HepG2 (cell line): ENCODE results near the gene PFKFB2. TPM values are rescaled to one million over a fixed set of nuclear protein-coding genes. Genes with fewer than 3 reads are reported as not detected.
"Not testable (repeated sequence)": the region's sequence is repeated elsewhere in the genome, so short reads cannot be mapped to it uniquely, and the experiment has no call there.

ENCODE experiments used
- ATAC-seq: fragments of 200-7000 bp; cut with Tn5 transposase; 3 replicates; pipeline ENCODE4 v1.9.1; 2020; ENCODE audit warnings: mild to moderate bottlenecking, moderate library complexity
- BruUV-seq: library from RNA; stranded (reverse); fragments of 400-500 nt; replicated peaks from 2 replicates; lab custom pipeline; 2021; lab: Mats Ljungman, UMichigan
- CTCF ChIA-PET: fragments of 300-600 bp; formaldehyde crosslinking; extraction: SDS; loops from one replicate; lab custom pipeline; 2021; ENCODE audit warnings: low total read pairs, inconsistent platforms, low intra/inter-chr PET ratio; lab: Yijun Ruan, JAX
- POLR2A ChIA-PET: fragments of 350-600 bp; sonication (Branson Sonifier 250); formaldehyde crosslinking; loops from one replicate; lab custom pipeline; 2020; ENCODE audit warnings: antibody characterized with exemption, inconsistent platforms; lab: Yijun Ruan, JAX
- DNase-seq: peaks from one replicate; pipeline ENCODE4 v3.0.0-alpha.2; 2015; ENCODE audit warnings: low spot score
- FAIRE-seq: peaks from 3 replicates; lab custom pipeline; 2011; peaks lifted over from hg19 to GRCh38; lab: Jason Lieb, UNC
- H2AFZ ChIP-seq: one replicate; pipeline ENCODE4 v1.6.1; 2011; ENCODE audit warnings: low read length, inconsistent platforms
- H3K27ac ChIP-seq: fragments of 300-600 bp; 3 replicates; pipeline ENCODE4 v1.8.0; 2011; ENCODE audit warnings: mixed run types, mild to moderate bottlenecking, mixed read lengths, low read length, inconsistent platforms; ENCODE audit not compliant: insufficient read depth; ENCODE audit errors: extremely low read length
- H3K27me3 ChIP-seq, 2 experiments: fragments of 200-600 bp in 1 of 2; 2 replicates in 1 of 2; 3 replicates in 1 of 2; pipeline versions ENCODE4 v1.6.0 to v1.8.0; 2011; ENCODE audit warnings: low read length in 2 of 2, mild to moderate bottlenecking in 2 of 2, moderate library complexity in 2 of 2, inconsistent platforms in 1 of 2; ENCODE audit not compliant: insufficient read depth in 2 of 2, control insufficient read depth in 1 of 2
- H3K36me3 ChIP-seq, 2 experiments: fragments of 200-600 bp in 1 of 2; replicated peaks in 1 of 2; 2 replicates in 1 of 2; 3 replicates in 1 of 2; pipeline versions ENCODE4 v1.5.1 to v1.8.0; 2011; ENCODE audit warnings: low read length in 2 of 2, inconsistent platforms in 1 of 2; ENCODE audit not compliant: insufficient read depth in 2 of 2, control insufficient read depth in 1 of 2
- H3K4me1 ChIP-seq: 2 replicates; pipeline ENCODE4 v1.5.1; 2012; ENCODE audit warnings: low read length, inconsistent platforms; ENCODE audit not compliant: insufficient read depth
- H3K4me2 ChIP-seq: 2 replicates; pipeline ENCODE4 v1.6.0; 2011; ENCODE audit warnings: low read depth, low read length, inconsistent platforms
- H3K4me3 ChIP-seq, 3 experiments: fragments of 200-600 bp in 1 of 3; sonication (generic), shearing (Covaris generic) in 1 of 3; replicated peaks in 1 of 3; 2 replicates each; pipeline ENCODE4 v1.5.1; 2011 to 2016; ENCODE audit warnings: low read length in 3 of 3, inconsistent platforms in 2 of 3, low read depth in 2 of 3, mild to moderate bottlenecking in 2 of 3, control low read depth in 1 of 3, mixed read lengths in 1 of 3; ENCODE audit not compliant: insufficient read depth in 1 of 3
- H3K79me2 ChIP-seq: one replicate; pipeline ENCODE4 v1.6.1; 2011; ENCODE audit warnings: low read length, inconsistent platforms; ENCODE audit not compliant: insufficient read depth
- H3K9ac ChIP-seq: 2 replicates; pipeline ENCODE4 v1.6.0; 2011; ENCODE audit warnings: mild to moderate bottlenecking, low read depth, low read length, inconsistent platforms; ENCODE audit not compliant: insufficient read depth
- H3K9me3 ChIP-seq: 2 replicates; pipeline ENCODE4 v1.5.1; 2012; ENCODE audit warnings: mild to moderate bottlenecking, low read length
- H4K20me1 ChIP-seq: 2 replicates; pipeline ENCODE4 v1.6.0; 2011; ENCODE audit warnings: inconsistent platforms, mild to moderate bottlenecking, low read length, moderate library complexity; ENCODE audit not compliant: insufficient read depth
- ATF7 ChIP-seq, 2 experiments: fragments of 450-650 bp in 1 of 2; sonication (generic) in 1 of 2; formaldehyde crosslinking in 1 of 2; IDR thresholded peaks; 2 replicates each; pipeline versions ENCODE4 v1.4.0 to v1.6.1; 2016 to 2020; ENCODE audit warnings: antibody characterized with exemption in 1 of 2, mild to moderate bottlenecking in 1 of 2, missing genetic modification reagents in 1 of 2
- CEBPB ChIP-seq: IDR thresholded peaks from 2 replicates; pipeline ENCODE4 v1.6.1; 2011; ENCODE audit warnings: low read depth, low read length, improper control_type of control experiment, borderline replicate concordance
- MAFK ChIP-seq, 2 experiments: IDR thresholded peaks in 1 of 2; conservative IDR thresholded peaks in 1 of 2; 2 replicates each; pipeline ENCODE4 v1.6.1; 2011; ENCODE audit warnings: improper control_type of control experiment in 2 of 2, low read length in 2 of 2
- XBP1 ChIP-seq: sonication (generic); formaldehyde crosslinking; IDR thresholded peaks from 2 replicates; pipeline ENCODE4 v1.5.0; 2020; ENCODE audit warnings: missing genetic modification reagents
- ZNF431 ChIP-seq: sonication (generic); formaldehyde crosslinking; IDR thresholded peaks from 2 replicates; pipeline ENCODE4 v1.9.0; 2022; ENCODE audit warnings: missing genetic modification reagents, low read depth, mild to moderate bottlenecking, borderline replicate concordance
- ZXDC ChIP-seq: sonication (generic); formaldehyde crosslinking; IDR thresholded peaks from 2 replicates; pipeline ENCODE4 v1.5.0; 2020; ENCODE audit warnings: mild to moderate bottlenecking, missing genetic modification reagents
- WGBS: methylation state at CpG from one replicate; pipeline ENCODE4 v1.1.6; 2017; ENCODE audit warnings: low lambda C conversion rate; 5-methylcytosine and 5-hydroxymethylcytosine counted together
- in situ Hi-C: cut with HindIII; loops from 2 replicates; pipeline ENCODE4 v1.10.0; 2017; ENCODE audit warnings: low pct_unique_long_range_greater_than_20kb; ENCODE audit not compliant: extremely low pct_ligation_motif_present
- intact Hi-C: fragments of 100-400 bp; cut with micrococcal nuclease; formaldehyde crosslinking; loops from one replicate; pipeline ENCODE4 v1.10.0; 2022; ENCODE audit not compliant: unreplicated experiment
- polyA plus RNA-seq, 8 experiments: library from polyadenylated mRNA; depleted of rRNA in 3 of 8; stranded (reverse) in 7 of 8; unstranded in 1 of 8; fragments of >200 nt; fragmentation: Illumina TruSeq in 4 of 8; extraction: Trizol in 4 of 8; gene quantifications; 2 replicates each; pipeline versions ENCODE4 v1.2.1 to v1.2.3, GENCODE V29; 2011 to 2016; ENCODE audit warnings: low read depth in 4 of 8, missing spikeins in 1 of 8, mixed read lengths in 1 of 8; ENCODE audit not compliant: insufficient read depth in 1 of 8
- total RNA-seq, 5 experiments: library from RNA; depleted of rRNA; stranded (reverse); fragments of >200 nt; fragmentation: Illumina TruSeq; extraction: Trizol; gene quantifications; 2 replicates each; pipeline ENCODE4 v1.2.3, GENCODE V29; 2016; ENCODE audit warnings: low read depth in 1 of 5

PFKFB2 gene
- total and polyA plus RNA-seq, 2 of the 13 experiments (the other 11 are each of a cell fraction or from before 2014, with no cell fraction given): 4.6 to 10.6 TPM

DNA sequence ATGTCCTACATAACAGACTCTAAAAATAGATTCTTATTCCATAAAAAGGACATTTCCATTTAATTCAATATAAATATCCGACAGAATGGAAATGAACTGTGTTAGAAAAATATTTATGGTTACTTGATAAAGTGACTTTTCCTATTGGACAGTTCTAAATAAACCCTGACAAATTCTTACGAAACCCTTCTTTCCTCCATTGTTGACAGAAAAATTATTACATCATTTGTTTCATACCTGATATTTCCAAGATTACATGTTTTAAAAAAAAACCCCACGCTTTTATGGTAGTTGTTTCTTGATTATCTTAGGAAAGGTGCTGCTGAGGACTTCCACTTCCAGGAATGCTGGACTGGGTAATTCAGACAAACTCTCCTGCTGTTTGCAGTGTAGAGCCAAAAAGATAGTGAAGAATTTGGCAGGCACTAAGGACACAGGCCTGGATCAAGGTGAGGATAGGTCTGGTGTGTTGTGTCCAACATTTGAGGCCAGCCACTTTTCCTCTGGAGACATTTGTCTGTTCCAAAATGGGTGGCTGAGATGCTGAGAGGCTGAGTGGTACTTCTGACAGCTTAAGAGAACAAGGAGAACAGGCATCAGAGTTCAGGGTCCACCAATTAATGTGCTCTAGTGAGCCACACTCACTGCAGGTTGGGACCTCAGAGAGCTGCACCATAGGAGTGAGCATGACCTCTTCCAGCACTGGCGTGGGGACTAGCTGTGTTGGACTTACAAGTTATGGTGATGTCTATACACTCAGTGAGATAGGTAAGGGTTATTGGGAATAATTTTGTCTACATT, 13.5 kb upstream of the PFKFB2 start:
- no peak overlapping the region for H2AFZ ChIP-seq
- ChIA-PET CTCF (no interaction called here), POLR2A (interaction anchor here (0.8 to 1.9 kb wide), 2 partner anchors 13 to 14 kb away, joined by 4 to 7 read pairs; partner anchors contain the start of gene PFKFB2)
- peak; percentile 90 for ATAC-seq
- no peaks in the 10 kb centered on the region for H3K36me3 ChIP-seq
- no peak overlapping the region for H3K4me2 ChIP-seq
- no peaks in the 10 kb centered on the region for H4K20me1 ChIP-seq
- no peak overlapping the region for H3K27ac ChIP-seq
- no peak overlapping the region for H3K9ac ChIP-seq
- in situ Hi-C loops (no loop called here), intact Hi-C loops (no loop called here)
- no peaks in the 10 kb centered on the region for H3K9me3 ChIP-seq
- H3K27me3 ChIP-seq: no peaks in the 10 kb centered on the region; a peak in 1 of 5 replicates
- H3K4me1 ChIP-seq: peaks cover 39% of the 10 kb centered on the region
- no peak for FAIRE-seq
- DNase-seq: no peak
- TF ChIP-seq ZNF431 (CRISPR knock-in tag): no peak
- peak; percentile 17; the same call in 1 of the 2 replicates for TF ChIP-seq ATF7 (IDR thresholded peaks at IDR 0.05)
- TF ChIP-seq ATF7 (CRISPR knock-in tag; IDR thresholded peaks at IDR 0.05): no peak
- TF ChIP-seq CEBPB: 0 out of 2 replicates have a peak, but pooled peaks have one; percentile 12
- no peak for TF ChIP-seq XBP1
- TF ChIP-seq, all 625 proteins: peak for 2
- BruUV-seq: no TSS peak
- Histone ChIP-seq H3K4me3 (no peak overlapping the region), H3K79me2 (no peaks in the 10 kb centered on the region)
- 42% methylated on average over 4 of the region's 4 CpGs for WGBS

GRCh38 chr1:207040181-207040533, 12.9 kb upstream of the PFKFB2 start:
- ATAC-seq (no peak), DNase-seq (no peak), FAIRE-seq (no peak)
- no TSS peak for BruUV-seq
- Histone ChIP-seq H2AFZ (no peak overlapping the region), H3K9ac (no peak overlapping the region), H3K4me1 (peaks cover 44% of the 10 kb centered on the region), H3K4me3 (no peak overlapping the region), H3K27ac (no peak overlapping the region), H3K27me3 (no peaks in the 10 kb centered on the region; a peak in 1 of 5 replicates), H4K20me1 (no peaks in the 10 kb centered on the region), H3K79me2 (peaks cover 3% of the 10 kb centered on the region), H3K9me3 (no peaks in the 10 kb centered on the region)
- CTCF ChIA-PET: no interaction called here
- in situ Hi-C loops: no loop called here
- intact Hi-C loops: no loop called here
- TF ChIP-seq MAFK (conservative IDR thresholded peaks at IDR 0.05 in 1 of 2, IDR thresholded peaks at IDR 0.05 in 1 of 2; ENCODE audit: low read length in 2 of 2) (peak in 1 of 2 experiments; percentile 16; a peak in 1 of 4 replicates), ZXDC (CRISPR knock-in tag) (no peak)
- TF ChIP-seq, all 625 proteins: peak for 1
- Histone ChIP-seq H3K4me2 (0 out of 2 replicates have a peak overlapping the region, but pooled peaks have one; percentile 5), H3K36me3 (no peaks in the 10 kb centered on the region)
- POLR2A ChIA-PET: interaction anchor here (0.8 to 1.9 kb wide), 2 partner anchors 13 to 14 kb away, joined by 4 to 7 read pairs; partner anchors contain the start of gene PFKFB2
- 23% methylated on average over 3 of the region's 3 CpGs for WGBS

DNA sequence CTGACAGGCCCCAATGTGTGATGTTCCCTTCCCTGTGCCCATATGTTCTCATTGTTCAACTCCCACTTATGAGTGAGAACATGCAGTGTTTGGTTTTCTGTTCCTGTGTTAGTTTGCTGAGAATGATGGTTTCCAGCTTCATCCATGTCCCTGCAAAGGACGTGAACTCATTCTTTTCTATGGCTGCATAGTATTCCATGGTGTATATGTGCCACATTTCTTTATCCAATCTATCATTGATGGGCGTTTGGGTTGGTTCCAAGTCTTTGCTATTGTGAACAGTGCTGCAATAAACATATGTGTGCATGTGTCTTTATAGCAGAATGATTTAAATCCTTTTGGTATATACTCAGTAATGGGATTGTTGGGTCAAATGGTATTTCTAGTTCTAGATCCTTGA, 11.7 kb upstream of the PFKFB2 start:
- FAIRE-seq, H3K4me2 ChIP-seq, H4K20me1 ChIP-seq, CTCF ChIA-PET, H3K9me3 ChIP-seq, H3K27me3 ChIP-seq, H2AFZ ChIP-seq, intact Hi-C loops, in situ Hi-C loops, DNase-seq, H3K9ac ChIP-seq, H3K27ac ChIP-seq, H3K36me3 ChIP-seq, ATAC-seq, BruUV-seq, H3K4me3 ChIP-seq: not testable (repeated sequence)
- Histone ChIP-seq H3K79me2 (peaks cover 16% of the 10 kb centered on the region), H3K4me1 (peaks cover 57% of the 10 kb centered on the region)
- 74% methylated on average over 2 of the region's 2 CpGs for WGBS
- POLR2A ChIA-PET: interaction anchor here (1.7 kb wide), 1 partner anchor 16 kb away, joined by 3 read pairs; no protein-coding TSS in a partner anchor
